H9 (cell line): Measurements from ENCODE around the gene RFT1. TPM values are rescaled to one million over a fixed set of nuclear protein-coding genes. Genes with fewer than 3 reads are reported as not detected.

ENCODE experiments used
- DNase-seq: peaks from one replicate; pipeline ENCODE4 v3.0.0-alpha.2; 2017
- H2AFZ ChIP-seq: one replicate; pipeline ENCODE4 v1.6.1; 2013; ENCODE audit warnings: mild to moderate bottlenecking, low read length, control low read depth, moderate library complexity
- H2AK5ac ChIP-seq: 2 replicates; pipeline ENCODE4 v1.6.1; 2013; ENCODE audit warnings: low read length, control low read depth, mixed read lengths; ENCODE audit not compliant: insufficient read length
- H2BK120ac ChIP-seq: one replicate; pipeline ENCODE4 v1.6.1; 2013; ENCODE audit warnings: low read depth, mild to moderate bottlenecking, low read length, control low read depth, inconsistent platforms; ENCODE audit not compliant: poor library complexity, severe bottlenecking
- H2BK12ac ChIP-seq: 2 replicates; pipeline ENCODE4 v1.6.1; 2013; ENCODE audit warnings: low read length, control low read depth, mixed read lengths, low read depth; ENCODE audit not compliant: insufficient read length
- H2BK15ac ChIP-seq: 2 replicates; pipeline ENCODE4 v1.6.1; 2013; ENCODE audit warnings: low read depth, low read length, control low read depth
- H2BK20ac ChIP-seq: one replicate; pipeline ENCODE4 v1.6.1; 2013; ENCODE audit warnings: low read depth, mild to moderate bottlenecking, low read length, control low read depth, inconsistent platforms; ENCODE audit not compliant: poor library complexity, severe bottlenecking
- H2BK5ac ChIP-seq: 2 replicates; pipeline ENCODE4 v1.6.1; 2013; ENCODE audit warnings: low read length, control low read depth, mixed read lengths; ENCODE audit not compliant: insufficient read length
- H3K14ac ChIP-seq: 2 replicates; pipeline ENCODE4 v1.6.1; 2013; ENCODE audit warnings: low read length, control low read depth; ENCODE audit not compliant: insufficient read depth
- H3K18ac ChIP-seq: 2 replicates; pipeline ENCODE4 v1.6.1; 2013; ENCODE audit warnings: low read depth, mild to moderate bottlenecking, mixed read lengths, low read length, control low read depth; ENCODE audit not compliant: insufficient read length
- H3K23ac ChIP-seq: 2 replicates; pipeline ENCODE4 v1.6.1; 2013; ENCODE audit warnings: low read length, control low read depth, mixed read lengths, low read depth; ENCODE audit not compliant: insufficient read length
- H3K23me2 ChIP-seq: 2 replicates; pipeline ENCODE4 v1.6.1; 2013; ENCODE audit warnings: low read depth, mild to moderate bottlenecking, mixed read lengths, low read length, control low read depth; ENCODE audit not compliant: insufficient read length, poor library complexity, severe bottlenecking
- H3K27ac ChIP-seq: 2 replicates; pipeline ENCODE4 v1.5.1; 2013; ENCODE audit warnings: low read length, control low read depth, mixed read lengths, low read depth; ENCODE audit not compliant: insufficient read length
- H3K27me3 ChIP-seq: 2 replicates; pipeline ENCODE4 v1.6.1; 2013; ENCODE audit warnings: low read length, control low read depth, inconsistent platforms; ENCODE audit not compliant: insufficient read depth
- H3K4ac ChIP-seq: 2 replicates; pipeline ENCODE4 v1.6.1; 2013; ENCODE audit warnings: low read depth, mild to moderate bottlenecking, control low read depth, inconsistent platforms, low read length, moderate library complexity
- H3K4me1 ChIP-seq: 2 replicates; pipeline ENCODE4 v1.6.1; 2013; ENCODE audit warnings: low read length, control low read depth, inconsistent platforms; ENCODE audit not compliant: insufficient read depth
- H3K4me2 ChIP-seq: 2 replicates; pipeline ENCODE4 v1.6.1; 2013; ENCODE audit warnings: low read length, control low read depth, mixed read lengths; ENCODE audit not compliant: insufficient read length, insufficient read depth
- H3K56ac ChIP-seq: 2 replicates; pipeline ENCODE4 v1.6.1; 2013; ENCODE audit warnings: low read depth, mild to moderate bottlenecking, mixed read lengths, low read length, control low read depth; ENCODE audit not compliant: insufficient read length
- H3K79me1 ChIP-seq: 2 replicates; pipeline ENCODE4 v1.6.1; 2013; ENCODE audit warnings: low read depth, mild to moderate bottlenecking, moderate library complexity, low read length, control low read depth, inconsistent platforms; ENCODE audit not compliant: insufficient read depth, poor library complexity, severe bottlenecking
- H3K79me2 ChIP-seq: 2 replicates; pipeline ENCODE4 v1.6.1; 2013; ENCODE audit warnings: low read length, control low read depth, inconsistent platforms; ENCODE audit not compliant: insufficient read depth
- H3K9ac ChIP-seq: 2 replicates; pipeline ENCODE4 v1.6.1; 2013; ENCODE audit warnings: low read length, control low read depth, mixed read lengths; ENCODE audit not compliant: insufficient read length; ENCODE audit errors: extremely low read depth
- H3K9me3 ChIP-seq: one replicate; pipeline ENCODE4 v1.6.1; 2013; ENCODE audit warnings: low read depth, low read length, inconsistent platforms; ENCODE audit not compliant: control insufficient read depth
- H3T11ph ChIP-seq: one replicate; pipeline ENCODE4 v1.6.1; 2013; ENCODE audit warnings: mild to moderate bottlenecking, low read length, control low read depth, inconsistent platforms
- H4K20me1 ChIP-seq: one replicate; pipeline ENCODE4 v1.6.1; 2013; ENCODE audit not compliant: control insufficient read depth, insufficient read length, insufficient read depth
- H4K5ac ChIP-seq: 2 replicates; pipeline ENCODE4 v1.6.1; 2013; ENCODE audit warnings: low read depth, mild to moderate bottlenecking, mixed read lengths, low read length, control low read depth; ENCODE audit not compliant: insufficient read length
- H4K8ac ChIP-seq: replicated peaks from 2 replicates; pipeline ENCODE4 v1.6.1; 2013; ENCODE audit warnings: low read length, control low read depth, mixed read lengths, low read depth; ENCODE audit not compliant: insufficient read length
- H4K91ac ChIP-seq: 2 replicates; pipeline ENCODE4 v1.6.1; 2013; ENCODE audit warnings: low read depth, mild to moderate bottlenecking, moderate library complexity, mixed read lengths, low read length, control low read depth; ENCODE audit not compliant: insufficient read length
- H3K27ac Mint-ChIP-seq, 3 experiments: 2 replicates in 2 of 3; 3 replicates in 1 of 3; pipeline ENCODE4 v1.8.0; 2020 to 2021; ENCODE audit warnings: mixed read lengths in 3 of 3, mild to moderate bottlenecking in 1 of 3, moderate library complexity in 1 of 3
- H3K27me3 Mint-ChIP-seq: 2 replicates; pipeline ENCODE4 v1.8.0; 2021; ENCODE audit warnings: low read depth, mild to moderate bottlenecking, moderate library complexity, mixed read lengths
- H3K36me3 Mint-ChIP-seq, 3 experiments: 2 replicates in 2 of 3; 3 replicates in 1 of 3; pipeline ENCODE4 v1.8.0; 2020 to 2021; ENCODE audit warnings: low read depth in 3 of 3, mixed read lengths in 3 of 3; ENCODE audit not compliant: insufficient read depth in 1 of 3
- H3K4me1 Mint-ChIP-seq, 2 experiments: 2 replicates each; pipeline ENCODE4 v1.8.0; 2020; ENCODE audit warnings: mixed read lengths in 2 of 2
- H3K4me3 Mint-ChIP-seq, 2 experiments: 2 replicates in 1 of 2; 3 replicates in 1 of 2; pipeline ENCODE4 v1.8.0; 2020 to 2021; ENCODE audit warnings: mild to moderate bottlenecking in 2 of 2, mixed read lengths in 2 of 2, moderate library complexity in 1 of 2
- H3K9me3 Mint-ChIP-seq, 2 experiments: 2 replicates in 1 of 2; 3 replicates in 1 of 2; pipeline ENCODE4 v1.8.0; 2020; ENCODE audit warnings: mild to moderate bottlenecking in 2 of 2, mixed read lengths in 2 of 2, moderate library complexity in 1 of 2
- WGBS: extraction: QIAGEN DNeasy Blood & Tissue Kit; methylation state at CpG from one replicate; pipeline ENCODE4 v1.1.7; 2013; ENCODE audit warnings: missing lambda C conversion rate, low lambda C conversion rate, mixed read lengths; ENCODE audit not compliant: insufficient read length; ENCODE audit errors: extremely low coverage; 5-methylcytosine and 5-hydroxymethylcytosine counted together
- total RNA-seq: library from RNA; stranded (reverse); gene quantifications from 2 replicates; pipeline ENCODE4 v1.2.1, GENCODE V29; 2021
- TF ChIP-seq, protein P1 (sequence below): fragments of 200-600 bp; sonication (generic); conservative IDR thresholded peaks from 3 replicates; pipeline ENCODE4 v1.8.0; 2021; ENCODE audit warnings: antibody characterized with exemption, mild to moderate bottlenecking

RFT1 gene
- total RNA-seq, 1 experiment from 2014 or later, result 24.1 TPM

DNA sequence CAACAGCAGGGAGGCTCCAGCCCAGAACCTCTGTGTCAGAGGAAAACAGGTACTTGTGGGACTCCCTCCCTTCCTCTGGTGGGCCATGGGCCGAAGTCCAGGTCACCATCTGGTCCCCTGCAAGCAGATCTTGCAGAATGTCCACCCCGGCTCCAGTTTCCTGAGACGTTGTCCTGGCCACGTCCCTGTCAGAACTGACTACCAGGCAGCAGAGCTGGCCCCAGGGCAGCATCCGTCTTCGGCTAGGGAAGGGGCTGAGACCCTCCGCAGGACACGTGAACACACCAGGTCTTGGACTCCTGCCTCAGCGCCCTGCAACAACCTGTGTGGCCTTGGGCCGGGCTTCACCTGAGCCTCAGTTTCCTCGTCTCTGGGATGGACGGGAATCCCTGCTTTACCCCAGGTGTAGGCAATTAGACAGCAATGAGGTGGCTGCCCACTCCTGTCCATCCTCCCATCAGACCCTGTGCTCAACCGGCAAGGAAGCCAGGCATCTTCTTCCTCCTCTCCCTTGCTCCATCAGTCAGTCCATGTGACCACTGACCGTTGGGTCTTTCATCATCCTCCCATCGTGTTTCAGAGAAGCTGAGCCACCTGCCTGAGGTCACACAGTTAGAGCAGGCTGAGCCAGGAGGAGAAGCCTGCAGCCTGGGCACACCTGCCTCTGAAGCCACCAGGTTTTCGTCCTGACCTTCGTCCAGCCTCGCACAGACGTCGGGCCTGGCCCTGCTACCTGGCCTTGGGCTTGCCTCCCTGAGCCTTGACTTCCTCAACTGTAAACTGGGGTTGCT lies 21.8 kb upstream of the RFT1 start:
- no peak overlapping the region for H3K14ac ChIP-seq
- DNase-seq, result no peak
- no peak overlapping the region for H3K27ac ChIP-seq
- H2BK12ac ChIP-seq, result no peak overlapping the region
- no CpG with 5 or more reads among the region's 20 CpGs for WGBS
- H3K27me3 ChIP-seq, result no peaks in the 10 kb centered on the region
- no peak overlapping the region for H2BK120ac ChIP-seq
- H3K4me1 ChIP-seq, result peaks cover under 1% of the 10 kb centered on the region; the same call in 1 of the 2 replicates
- H3K9me3 Mint-ChIP-seq, result no peaks in the 10 kb centered on the region
- no peaks in the 10 kb centered on the region for H3K79me1 ChIP-seq
- H3K36me3 Mint-ChIP-seq, result no peaks in the 10 kb centered on the region
- no peaks in the 10 kb centered on the region for H3K9me3 ChIP-seq
- H3K27ac Mint-ChIP-seq, result no peak overlapping the region
- H3K4me3 Mint-ChIP-seq, result no peak overlapping the region
- no peak overlapping the region for H3T11ph ChIP-seq
- no peak overlapping the region for H4K91ac ChIP-seq
- no peaks in the 10 kb centered on the region for H4K20me1 ChIP-seq
- H3K56ac ChIP-seq, result no peak overlapping the region
- H4K5ac ChIP-seq, result no peak overlapping the region
- no peak overlapping the region for H3K18ac ChIP-seq
- peaks cover 6% of the 10 kb centered on the region for H3K27me3 Mint-ChIP-seq
- H4K8ac ChIP-seq, result no peak overlapping the region
- no peak overlapping the region for H2AK5ac ChIP-seq
- TF ChIP-seq, protein P1, sequence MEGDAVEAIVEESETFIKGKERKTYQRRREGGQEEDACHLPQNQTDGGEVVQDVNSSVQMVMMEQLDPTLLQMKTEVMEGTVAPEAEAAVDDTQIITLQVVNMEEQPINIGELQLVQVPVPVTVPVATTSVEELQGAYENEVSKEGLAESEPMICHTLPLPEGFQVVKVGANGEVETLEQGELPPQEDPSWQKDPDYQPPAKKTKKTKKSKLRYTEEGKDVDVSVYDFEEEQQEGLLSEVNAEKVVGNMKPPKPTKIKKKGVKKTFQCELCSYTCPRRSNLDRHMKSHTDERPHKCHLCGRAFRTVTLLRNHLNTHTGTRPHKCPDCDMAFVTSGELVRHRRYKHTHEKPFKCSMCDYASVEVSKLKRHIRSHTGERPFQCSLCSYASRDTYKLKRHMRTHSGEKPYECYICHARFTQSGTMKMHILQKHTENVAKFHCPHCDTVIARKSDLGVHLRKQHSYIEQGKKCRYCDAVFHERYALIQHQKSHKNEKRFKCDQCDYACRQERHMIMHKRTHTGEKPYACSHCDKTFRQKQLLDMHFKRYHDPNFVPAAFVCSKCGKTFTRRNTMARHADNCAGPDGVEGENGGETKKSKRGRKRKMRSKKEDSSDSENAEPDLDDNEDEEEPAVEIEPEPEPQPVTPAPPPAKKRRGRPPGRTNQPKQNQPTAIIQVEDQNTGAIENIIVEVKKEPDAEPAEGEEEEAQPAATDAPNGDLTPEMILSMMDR, result no peak
- no peaks in the 10 kb centered on the region for H3K79me2 ChIP-seq
- no peak overlapping the region for H2AFZ ChIP-seq
- no peaks in the 10 kb centered on the region for H3K23me2 ChIP-seq
- peaks cover 5 to 17% of the 10 kb centered on the region in 2 experiments for H3K4me1 Mint-ChIP-seq
- H2BK20ac ChIP-seq, result no peak overlapping the region
- no peak overlapping the region for H3K4ac ChIP-seq
- H2BK15ac ChIP-seq, result no peak overlapping the region
- no peak overlapping the region for H3K23ac ChIP-seq
- H2BK5ac ChIP-seq, result no peak overlapping the region
- H3K9ac ChIP-seq, result no peak overlapping the region
- H3K4me2 ChIP-seq, result no peak overlapping the region
